HFF-Myc (cell line): ENCODE results near the gene CDC20B.

Experiments
- DNase-seq: peaks from one replicate; pipeline ENCODE4 v3.0.0-alpha.2; 2011; ENCODE audit warnings: low read depth; ENCODE audit errors: extremely low read depth
- H3K4me3 ChIP-seq: replicated peaks from 2 replicates; pipeline ENCODE4 v1.5.1; 2011; ENCODE audit warnings: low read depth, mild to moderate bottlenecking, control low read depth, low read length
- CTCF ChIP-seq: IDR thresholded peaks from 2 replicates; pipeline ENCODE4 v1.5.1; 2012; ENCODE audit warnings: mild to moderate bottlenecking, low read depth, low read length, control low read depth; ENCODE audit errors: missing control alignments

CDC20B gene

GRCh38 chr5:55073211-55073610 is 99.8 kb downstream of the CDC20B start:
- no peak for TF ChIP-seq CTCF
- DNase-seq, result no peak
- no peak overlapping the region for H3K4me3 ChIP-seq

- TF ChIP-seq CTCF, result no peak
- H3K4me3 ChIP-seq, result no peak overlapping the region
- no peak for DNase-seq
These were observed 100.3 kb downstream of the CDC20B start for GRCh38 chr5:55072666-55073065.

GRCh38 chr5:55071413-55071812 is 101.6 kb downstream of the CDC20B start:
- no peak for TF ChIP-seq CTCF
- DNase-seq, result no peak
- no peak overlapping the region for H3K4me3 ChIP-seq

- DNase-seq, result no peak
- no peak overlapping the region for H3K4me3 ChIP-seq
- no peak for TF ChIP-seq CTCF
These were observed 102.0 kb downstream of the CDC20B start for GRCh38 chr5:55070968-55071367.

- DNase-seq, result no peak
- TF ChIP-seq CTCF, result no peak
These were observed 106.7 kb downstream of the CDC20B start for GRCh38 chr5:55066277-55066676.

GRCh38 chr5:55064523-55064922 is 108.5 kb downstream of the CDC20B start:
- H3K4me3 ChIP-seq, result no peak overlapping the region
- DNase-seq, result no peak
- TF ChIP-seq CTCF, result no peak

More at GRCh38 chr5:55066277-55066676, 106.7 kb downstream of the CDC20B start:
- H3K4me3 ChIP-seq, result no peak overlapping the region

GRCh38 chr5:55063899-55064298 is 109.1 kb downstream of the CDC20B start:
- no peak for DNase-seq
- no peak for TF ChIP-seq CTCF

More at GRCh38 chr5:55063899-55064298, 109.1 kb downstream of the CDC20B start:
- H3K4me3 ChIP-seq, result no peak overlapping the region
